Measurements from ENCODE around the gene TMEM185B.

TMEM185B gene

DNA sequence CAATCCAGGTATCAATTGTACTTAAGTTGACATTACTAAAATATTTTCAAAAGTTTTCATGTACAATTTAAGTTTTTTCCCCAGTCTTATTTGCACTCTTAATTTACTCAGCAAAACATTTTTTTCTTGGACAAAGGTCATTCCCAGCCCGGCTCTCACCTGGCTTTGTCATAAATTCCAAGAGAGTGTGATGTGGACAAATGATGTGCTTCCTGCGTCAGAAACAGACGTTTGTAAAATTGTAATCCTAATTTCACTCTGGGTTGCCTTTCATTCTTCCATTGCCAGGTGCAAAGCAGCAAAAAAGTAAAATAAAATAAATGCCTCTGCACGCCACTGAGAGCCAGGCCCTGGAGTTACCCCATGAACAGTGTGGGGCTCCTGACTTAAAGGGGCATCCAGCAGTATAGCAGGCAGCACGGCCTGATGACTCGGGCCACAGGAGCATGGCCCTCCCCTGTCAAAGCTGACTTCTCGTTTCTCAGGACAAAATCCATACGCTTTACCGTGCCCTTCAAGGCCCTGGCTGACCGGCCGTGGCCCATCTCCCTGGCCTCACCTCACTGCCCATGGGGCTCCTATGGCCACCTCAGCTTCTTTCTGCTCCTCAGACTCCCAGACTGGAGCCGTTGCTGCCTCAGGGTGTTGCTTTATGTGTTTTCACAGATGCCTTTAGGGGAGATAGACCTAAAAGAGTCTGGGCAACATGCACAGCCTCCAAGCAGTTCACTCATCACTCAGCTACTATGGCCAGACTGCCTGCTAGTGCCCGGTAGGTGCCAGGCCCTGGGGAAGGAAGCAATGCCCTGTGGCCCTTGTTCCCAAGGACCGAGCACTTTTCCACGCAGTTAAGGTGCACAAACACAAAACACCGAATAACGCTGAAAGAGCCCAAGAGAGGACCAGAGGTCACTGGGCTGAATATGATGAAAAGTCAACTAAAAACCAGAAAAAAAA is 7.6 kb upstream of the TMEM185B start:
- DNase-seq, result no peak

DNA sequence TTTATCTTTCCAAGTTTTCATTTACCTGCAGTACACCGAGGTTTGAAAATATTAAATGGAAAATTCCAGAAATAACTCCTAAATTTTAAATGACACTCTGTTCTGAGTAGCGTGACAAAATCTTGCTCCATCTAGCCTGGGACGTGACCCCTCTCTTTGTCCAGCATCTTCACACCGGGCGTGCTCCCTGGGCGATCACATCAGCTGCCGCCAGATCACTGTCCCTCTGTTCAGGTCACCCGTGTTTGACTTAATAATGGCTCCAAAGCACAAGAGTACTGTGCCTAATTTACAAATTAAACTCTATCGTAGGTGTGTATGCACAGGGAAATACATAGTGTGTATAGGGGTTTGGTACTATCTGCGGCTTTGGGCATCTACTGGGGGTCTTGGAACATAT is 6.1 kb upstream of the TMEM185B start:
- no peak for DNase-seq

DNA sequence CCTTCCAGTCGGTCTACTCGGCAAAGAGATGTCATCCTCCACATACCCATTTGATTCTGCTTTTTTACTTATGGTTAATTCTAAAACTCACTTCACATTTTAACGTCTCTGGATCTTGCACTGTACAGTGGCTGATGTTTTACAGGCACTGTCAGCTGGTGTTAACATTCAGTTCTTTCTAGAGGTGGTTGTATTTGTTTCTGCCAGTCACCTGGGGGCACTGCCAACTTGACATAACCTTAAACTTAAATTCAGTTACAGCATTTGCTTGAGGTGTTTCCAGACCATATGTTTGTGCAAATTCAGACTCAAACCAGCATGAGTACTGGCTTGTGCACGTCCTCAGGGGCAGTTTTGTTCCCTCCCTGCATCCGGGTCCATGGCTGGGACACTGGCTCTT is 5.3 kb upstream of the TMEM185B start:
- DNase-seq, result no peak

DNA sequence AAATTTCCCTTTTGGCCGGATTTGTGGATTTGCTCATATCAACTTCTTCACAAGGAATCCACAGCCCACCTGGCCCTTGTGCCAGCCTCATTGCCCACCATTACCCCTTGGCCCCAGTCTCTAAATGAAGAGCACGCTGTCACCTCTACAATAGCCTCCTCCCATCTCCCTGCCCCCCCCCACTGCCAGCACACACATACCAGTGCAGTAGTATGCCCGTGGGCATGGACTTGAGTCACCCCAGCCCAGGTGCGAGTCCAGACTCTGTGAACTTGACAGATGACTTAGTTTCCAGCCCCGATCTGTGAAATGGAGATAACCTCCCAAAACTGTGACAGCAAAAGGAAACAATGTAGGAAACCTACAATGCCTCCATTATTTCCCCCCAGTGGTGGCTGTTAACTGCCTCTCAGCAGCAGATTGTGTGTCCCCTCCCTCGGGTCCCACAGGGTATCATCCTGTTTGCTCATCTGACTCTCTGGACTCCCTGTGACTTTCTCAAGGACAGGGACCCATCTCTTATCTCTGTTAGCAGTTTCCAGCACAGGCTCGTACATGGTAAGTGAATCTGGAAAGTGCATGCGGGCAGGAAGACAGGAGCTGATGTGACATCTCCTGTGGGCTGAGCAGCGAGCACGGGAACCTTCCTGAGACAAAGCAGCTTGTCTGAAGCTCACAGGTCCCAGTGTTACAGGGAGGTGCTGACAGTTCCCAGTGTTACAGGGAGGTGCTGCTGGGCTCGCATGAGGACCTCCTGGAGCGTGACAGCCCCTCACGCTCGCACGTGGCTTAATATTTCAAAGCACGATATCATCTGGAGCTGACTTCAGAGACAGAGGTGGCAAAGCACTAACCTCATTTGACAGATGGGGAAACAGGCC is 4.2 kb upstream of the TMEM185B start:
- no peak for DNase-seq

DNA sequence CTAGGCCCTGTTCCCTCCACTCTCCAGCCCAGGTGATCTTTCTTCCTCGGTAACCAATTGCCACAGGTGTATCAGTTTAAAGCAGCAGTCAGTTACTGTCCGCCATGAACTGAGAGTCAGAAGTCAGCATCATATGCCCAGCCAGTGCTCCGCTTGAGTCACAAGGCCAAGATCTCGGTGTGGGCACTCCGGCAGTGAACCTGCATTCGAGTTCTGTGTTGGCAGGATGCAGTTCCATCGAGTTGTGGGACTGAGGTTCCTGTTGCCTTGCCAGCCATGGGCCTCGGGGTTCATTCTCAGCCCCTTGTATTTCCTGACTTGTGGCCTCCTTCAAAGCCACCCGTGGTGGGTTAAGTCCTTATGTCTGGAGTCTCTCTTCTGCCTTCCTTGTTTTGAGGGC is 3.1 kb upstream of the TMEM185B start:
- DNase-seq, result no peak

DNA sequence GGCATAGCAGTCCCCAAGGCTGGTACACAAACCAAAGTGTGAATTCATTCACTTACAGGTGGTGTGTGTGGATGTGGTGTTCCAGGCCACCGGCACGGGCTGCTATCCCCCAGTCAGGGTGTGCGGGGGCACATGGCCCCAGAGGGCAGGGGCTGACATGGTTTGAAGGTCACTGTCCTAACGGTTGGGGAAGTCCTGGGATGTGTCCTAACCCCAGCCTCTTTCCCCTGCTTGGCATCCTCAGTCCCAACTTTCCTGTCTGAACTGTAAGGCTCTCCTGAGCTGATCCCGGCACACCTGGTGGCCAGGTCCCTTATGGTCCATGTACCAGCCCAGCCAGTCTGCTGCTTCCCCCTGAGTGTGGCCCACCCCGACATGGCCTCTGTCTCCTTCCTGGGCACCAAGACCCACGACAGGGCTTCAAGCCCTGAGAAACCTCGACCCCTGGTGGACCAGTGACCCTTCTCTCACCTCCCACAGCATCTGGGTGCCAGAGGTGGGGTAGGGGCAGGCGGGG is 2.4 kb upstream of the TMEM185B start:
- no peak for DNase-seq

DNA sequence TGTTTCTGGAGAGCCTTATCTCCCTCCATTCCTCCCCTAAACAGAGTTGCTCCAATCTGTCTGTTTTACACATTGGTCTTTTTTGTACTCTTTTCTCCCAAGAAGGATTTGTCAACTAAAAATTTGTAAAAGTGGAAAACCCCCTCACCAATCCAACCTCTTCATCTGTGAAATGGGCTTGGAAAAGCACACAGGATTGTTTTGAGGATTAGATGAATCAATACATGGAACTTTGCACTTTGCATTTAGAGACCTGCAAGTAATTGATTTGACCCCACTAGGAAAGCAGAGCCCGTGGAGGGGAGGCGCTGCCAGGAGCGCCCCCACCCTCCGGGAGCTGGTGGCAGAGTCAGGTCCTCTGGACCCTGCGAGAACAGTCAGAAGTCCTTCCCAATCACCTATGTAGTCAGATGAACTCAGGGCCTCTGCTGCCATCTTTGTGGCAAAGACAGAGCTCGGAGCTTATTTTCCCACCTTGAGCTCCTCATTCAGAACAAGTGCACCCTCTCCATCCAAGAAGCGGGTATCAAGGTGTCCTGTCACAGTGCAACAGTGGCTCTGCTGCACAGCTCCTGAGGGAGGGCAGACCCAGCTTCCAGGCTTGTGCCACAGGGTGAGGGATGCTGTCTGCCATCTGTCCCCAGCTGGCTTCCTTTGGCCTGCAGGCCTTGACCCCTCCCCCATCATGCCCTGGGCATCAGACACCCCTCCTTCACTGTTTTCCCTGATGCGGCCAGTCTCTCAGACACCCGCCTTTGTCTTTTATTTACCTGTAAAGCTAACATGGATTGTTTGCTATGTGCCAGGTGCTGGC is 1.7 kb upstream of the TMEM185B start:
- no peak for DNase-seq

DNA sequence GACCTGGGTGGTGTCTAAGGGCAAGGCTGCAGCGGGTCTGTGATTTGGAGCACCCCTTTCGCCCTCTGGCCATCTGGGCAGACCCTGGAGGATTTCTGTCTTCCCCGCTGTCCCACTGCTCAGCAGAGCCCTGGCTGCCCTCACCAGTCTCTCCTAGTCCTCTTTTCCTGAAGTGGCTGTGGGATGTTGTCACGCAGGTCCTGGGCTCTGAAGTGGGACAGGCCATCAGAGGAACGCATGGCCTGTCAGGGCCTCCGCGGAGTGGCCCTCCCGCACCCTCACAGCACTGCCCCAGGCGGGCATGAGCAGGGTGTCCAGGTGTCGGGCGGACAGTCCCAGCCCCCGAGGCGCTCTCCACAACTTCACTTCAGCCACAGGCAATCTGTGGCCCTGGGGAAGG is 1.1 kb upstream of the TMEM185B start:
- DNase-seq, result no peak

DNA sequence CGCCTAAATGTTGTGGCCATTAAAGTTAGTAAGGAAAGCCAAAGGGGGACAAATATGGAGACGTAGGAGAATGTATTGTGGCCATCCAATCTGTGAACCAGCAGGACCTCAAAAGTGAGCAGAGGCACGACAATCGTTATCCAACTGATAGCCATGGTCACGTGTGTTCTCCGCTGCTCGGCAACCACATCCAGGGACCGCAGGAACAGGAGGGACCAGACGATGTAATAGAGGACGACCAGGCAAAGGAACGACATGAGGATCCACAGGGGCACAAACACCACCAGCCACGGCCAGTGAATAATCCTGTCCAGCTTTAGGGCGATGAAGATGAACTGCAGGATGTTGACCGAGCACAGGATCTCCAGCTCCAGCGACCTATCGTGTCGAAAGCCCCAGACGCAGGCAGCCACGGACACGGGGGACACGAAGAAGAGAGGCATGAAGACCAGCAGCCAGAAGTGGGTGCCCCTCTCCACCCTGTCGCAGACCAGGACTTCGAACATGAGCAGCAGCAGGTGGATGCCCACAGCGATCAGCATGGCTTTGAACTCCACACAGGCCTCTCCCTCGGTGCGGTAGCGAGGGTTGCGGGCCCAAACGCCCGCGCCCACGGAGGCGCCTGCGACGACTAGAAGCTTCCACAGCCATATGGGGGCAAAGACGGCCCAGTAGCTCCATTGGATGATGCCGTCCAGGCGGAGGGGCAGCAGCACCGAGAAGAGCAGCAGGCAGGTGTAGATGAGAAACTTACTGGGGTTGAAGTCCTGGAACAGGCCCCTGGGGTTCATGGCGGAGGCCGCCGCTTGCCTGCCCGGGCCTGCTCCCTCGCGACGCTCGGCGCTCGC is 790 bp downstream of the TMEM185B start:
- no peak for DNase-seq

DNA sequence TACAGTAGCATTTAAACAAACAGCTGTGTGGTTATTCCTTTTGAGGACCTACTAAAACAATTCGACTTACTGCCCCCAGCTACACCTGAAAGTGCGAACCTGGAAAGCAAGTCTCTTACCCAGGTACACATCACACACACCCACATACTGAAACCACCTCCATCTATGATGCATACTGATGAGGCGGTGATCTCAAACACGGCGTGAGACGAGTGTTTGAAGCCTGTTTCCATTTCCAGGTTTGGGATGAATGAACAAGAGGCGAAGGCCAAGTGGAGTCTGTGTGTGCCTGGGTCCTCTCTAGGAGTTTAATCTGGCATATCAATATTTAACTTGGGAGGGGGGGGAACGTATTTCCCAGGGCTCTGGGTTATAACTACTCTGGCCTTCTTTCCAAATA is 1.6 kb downstream of the TMEM185B start:
- peak in 1 of 4 experiments; percentile 5 for DNase-seq

DNA sequence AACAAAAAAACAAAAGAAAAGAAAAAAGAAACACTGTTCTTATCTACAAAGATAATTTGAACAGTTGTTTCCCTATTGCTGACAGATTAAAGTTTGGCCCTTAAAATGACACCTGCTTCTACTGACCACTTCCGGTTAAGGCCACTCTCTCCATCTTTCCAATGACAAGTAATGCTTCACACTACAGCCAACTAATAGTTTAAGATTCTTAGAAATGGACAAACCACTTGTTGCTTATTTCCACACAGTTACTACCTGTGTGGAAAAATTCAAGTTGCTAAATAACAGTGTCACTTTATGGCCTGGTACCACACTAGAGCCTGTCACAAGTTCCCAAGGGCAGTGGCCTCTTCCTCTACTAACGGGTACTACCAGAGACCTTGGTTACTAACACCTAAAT is 2.4 kb downstream of the TMEM185B start:
- no peak for DNase-seq

DNA sequence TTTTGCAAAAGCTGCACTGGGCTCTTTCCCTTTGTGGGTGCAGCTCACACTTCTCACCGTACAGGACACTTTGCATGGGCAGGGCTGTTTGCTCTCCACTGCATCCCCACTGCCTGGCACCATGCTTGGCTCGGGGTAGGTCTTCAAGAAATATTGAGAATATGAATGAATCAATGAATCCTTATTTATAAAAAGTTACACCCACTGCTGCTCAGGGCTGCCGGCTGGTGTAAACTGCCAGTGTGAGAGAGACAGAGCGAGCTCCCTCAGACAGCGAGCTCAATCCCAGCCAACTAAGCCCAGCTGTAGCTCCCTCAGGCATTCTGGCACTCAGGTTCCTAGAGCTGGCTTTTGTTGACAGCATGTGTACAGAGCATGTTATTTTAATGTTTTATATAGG is 3.4 kb downstream of the TMEM185B start:
- no peak for DNase-seq

DNA sequence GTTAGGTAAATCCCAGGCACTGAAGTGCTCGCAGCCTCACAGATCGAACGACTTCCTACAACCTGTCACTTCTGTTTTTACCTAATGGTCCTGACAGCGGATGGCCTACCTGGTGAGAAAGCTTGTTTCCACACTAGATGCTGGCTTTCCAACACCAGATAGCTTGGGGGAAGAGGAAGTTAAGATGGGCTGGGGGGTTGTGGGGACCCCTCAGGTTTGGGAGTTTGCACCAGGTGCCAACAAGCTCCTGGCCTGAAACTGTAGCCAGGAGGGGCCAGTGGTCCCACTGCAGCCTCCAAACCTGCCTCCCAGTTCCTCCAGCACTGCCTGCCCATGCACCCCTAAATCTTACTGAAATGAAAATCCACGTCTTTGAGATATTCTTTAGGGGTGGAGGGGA is 3.9 kb downstream of the TMEM185B start:
- no peak for DNase-seq

DNA sequence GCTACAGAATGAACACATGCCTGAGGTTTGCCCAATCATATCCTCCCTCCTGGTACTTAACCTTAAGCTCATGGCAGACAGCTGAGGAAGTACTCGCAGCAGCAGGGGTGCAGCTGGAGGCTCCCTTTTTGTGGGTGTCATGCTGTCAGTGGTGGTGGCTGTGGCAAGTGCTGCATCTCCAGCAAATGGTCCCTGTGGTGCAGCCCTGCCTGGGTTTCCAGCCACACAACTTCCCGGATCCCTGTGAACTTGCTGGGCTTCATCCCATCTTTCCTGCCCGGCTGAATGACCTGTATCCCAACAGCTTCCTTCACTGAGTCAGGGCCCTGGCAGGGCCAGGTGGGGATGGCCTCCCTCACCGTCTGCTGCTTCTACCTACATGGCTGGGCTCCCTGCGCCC is 5.0 kb downstream of the TMEM185B start:
- DNase-seq, result no peak

DNA sequence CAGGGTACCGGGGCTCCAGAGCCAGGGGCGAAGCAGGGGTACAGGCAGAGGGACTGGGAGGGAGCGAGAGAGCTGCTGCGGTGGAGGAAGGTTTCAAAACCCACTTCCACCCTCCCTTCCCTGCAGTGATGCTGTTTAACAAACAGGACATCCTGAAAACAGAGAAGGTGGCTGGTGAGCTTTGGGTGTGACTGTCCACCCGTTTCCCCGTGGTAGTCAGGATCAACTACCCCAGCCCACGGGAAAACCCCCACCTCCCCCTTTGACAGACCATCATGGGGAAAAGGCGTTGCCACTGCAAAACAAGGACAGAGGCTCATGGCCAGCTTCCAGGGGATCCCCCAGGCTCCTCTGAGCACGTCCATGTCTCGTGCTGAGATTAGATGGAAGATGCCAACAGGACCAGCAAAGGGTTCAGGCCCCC is 12.9 kb downstream of the TMEM185B start:
- no peak for DNase-seq

DNA sequence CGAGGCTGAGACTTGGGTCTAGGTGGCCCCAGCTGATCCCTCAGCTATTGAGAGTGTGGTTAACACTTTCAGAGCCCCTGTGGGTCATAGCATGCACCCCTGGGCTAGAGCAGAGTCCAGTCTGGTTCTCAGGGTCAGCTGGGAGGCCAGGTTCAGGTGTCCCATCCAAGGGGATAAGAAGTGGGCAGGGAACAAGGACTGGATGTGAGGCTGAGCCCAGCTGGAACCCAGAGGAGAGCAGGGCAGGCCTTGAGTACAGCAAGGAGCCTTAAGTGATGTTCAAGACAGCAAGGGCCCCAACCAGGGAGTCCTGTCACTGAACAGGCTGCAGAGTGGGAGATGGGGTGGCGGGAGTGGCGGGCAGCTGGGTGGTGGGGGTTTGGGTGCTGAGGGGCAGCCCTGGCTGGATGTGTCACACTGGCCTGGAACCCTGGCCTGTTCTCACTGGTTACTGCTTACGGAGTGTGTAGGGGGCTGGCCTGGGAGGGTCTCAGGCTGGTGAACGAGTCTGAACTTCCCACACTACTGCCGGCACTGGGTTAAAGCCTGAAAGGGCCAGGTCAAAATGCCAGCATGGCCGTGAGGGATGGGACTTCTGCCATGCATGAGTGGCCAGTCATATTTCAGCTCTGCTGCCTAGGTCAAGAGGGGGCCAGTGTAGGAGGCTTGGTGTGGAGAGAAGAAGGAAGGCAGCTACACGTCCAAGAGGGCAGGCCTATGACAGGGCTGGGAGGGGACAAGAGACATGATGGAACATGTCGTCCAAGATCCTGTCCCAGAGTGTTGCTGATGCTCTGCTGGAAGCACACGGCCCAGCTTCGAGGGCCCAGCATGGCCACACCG is 13.6 kb downstream of the TMEM185B start:
- DNase-seq, result no peak

DNA sequence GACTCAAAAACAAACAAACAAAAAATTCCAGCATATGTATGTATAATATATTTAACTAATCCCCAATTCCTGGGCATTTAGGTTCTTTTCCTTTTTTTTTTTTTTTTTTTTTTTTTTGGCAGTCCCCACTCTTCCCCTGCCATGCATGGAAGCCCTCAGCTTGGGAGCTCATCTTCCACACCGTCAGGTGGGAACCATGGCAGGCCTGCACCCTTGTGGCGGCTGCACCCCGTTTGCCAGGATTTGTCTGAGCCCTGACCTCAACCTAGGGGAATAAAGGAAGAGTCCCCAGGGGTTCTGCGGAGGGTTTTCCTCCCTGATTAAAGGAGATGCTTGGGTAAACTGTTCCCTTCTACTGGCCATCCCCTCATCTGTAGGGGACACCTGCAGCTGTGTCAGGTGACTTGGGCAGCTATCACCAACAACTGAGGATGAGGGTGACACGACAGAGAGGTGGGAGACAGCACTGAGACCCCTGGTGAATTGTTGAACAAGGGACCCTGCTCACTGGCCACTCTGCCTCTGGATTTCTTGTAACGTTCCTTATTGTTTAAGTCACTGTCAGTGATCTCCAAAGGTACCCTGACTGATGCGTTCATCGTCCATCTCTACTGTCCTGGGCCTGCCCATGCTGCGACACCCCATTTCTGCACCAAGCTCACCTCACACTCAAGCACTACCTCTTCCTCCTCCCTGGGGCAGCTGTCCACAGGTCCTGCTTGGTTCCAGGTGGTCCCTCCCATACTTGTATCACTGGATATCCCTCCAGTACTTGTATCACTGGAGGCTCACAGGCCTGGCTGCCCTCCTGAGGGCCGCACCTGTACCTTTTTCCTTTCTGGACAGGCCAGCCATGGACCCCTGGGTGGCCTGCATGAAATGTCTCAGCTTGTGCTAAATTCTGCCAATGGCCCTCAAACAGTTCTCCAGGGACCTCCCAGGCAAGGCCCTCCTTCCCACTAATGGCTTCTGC is 14.5 kb downstream of the TMEM185B start:
- no peak for DNase-seq

DNA sequence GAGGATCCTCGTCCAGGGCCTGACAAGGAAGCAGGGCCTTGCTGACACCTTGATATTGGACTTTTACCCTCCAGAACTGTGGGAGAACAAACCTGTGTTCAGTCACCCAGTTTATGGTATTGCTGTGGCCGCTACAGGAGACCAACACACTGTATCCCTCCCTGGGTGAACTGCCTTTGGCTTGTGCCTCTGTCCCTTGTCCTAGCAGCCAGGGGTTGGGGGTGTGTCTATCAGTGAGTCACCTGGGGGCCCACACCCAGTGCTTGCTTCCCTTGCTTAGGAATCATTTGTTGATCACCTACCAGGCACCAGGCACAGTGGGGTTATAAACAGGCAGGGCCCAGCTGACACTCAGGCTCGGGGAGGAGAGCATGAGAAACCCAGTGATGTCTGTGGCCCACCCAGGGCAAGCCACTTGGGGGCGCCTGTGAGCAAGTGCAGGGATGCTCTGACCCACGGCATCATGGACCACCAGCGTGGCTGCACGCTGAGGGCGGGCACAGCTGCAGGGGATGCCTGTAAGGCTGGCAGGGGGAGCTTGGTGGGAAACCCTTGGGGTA is 17.1 kb downstream of the TMEM185B start:
- DNase-seq, result peak; percentile 11 to 34 (median 18)

Measured in activated CD4-positive, CD25-positive, alpha-beta regulatory T cell (primary cell).